Esophagus mucosa (tissue), 1 donor: ENCODE results near the gene CASP2. TPM values are rescaled to one million over a fixed set of nuclear protein-coding genes. Genes with fewer than 3 reads are reported as not detected.

ENCODE experiments used
- ATAC-seq: fragments of 200-7000 bp; cut with Tn5 transposase; one replicate; pipeline ENCODE4 v1.9.1; 2020
- total RNA-seq: library from RNA; stranded (reverse); gene quantifications from one replicate; pipeline ENCODE4 v1.2.4, GENCODE V29; 2023
- donor health status: DM: yes; HTN: yes; CAD: no.

Gene CASP2
- total RNA-seq, 1 donor from 2014 or later: 28.3 TPM

DNA sequence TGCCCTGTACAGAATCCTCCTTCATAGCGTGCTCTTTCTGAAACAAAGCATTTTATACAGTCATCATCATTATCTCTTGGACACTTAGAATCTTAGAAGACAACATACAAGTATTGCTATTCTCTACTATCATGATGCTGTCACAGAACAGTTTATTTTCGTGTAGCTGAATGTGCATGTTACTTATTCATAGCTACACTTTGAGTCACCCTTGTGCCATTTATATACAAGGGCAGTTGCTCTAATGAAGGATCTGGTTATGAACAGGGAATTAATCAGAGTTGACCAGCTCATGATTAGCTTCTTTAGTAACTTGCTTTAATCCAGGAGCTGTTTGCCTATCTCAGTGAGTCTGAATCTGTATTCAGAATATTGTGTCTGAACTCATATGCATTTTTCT is 11.2 kb downstream of the CASP2 start:
- ATAC-seq: no peak

DNA sequence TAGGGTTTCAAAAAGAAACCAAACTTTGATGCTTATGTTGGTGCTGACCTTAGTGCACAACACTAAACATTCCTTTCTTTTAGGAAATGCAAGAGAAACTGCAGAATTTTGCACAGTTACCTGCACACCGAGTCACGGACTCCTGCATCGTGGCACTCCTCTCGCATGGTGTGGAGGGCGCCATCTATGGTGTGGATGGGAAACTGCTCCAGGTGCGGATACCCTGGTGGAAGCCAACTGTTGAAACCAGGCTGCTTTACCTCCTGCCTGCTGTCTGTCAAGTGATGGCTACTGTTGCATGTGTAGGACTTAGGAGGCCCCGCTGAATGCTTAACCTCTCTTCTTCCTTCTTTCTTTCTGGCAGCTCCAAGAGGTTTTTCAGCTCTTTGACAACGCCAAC is 11.7 kb downstream of the CASP2 start:
- ATAC-seq: peak; percentile 75

DNA sequence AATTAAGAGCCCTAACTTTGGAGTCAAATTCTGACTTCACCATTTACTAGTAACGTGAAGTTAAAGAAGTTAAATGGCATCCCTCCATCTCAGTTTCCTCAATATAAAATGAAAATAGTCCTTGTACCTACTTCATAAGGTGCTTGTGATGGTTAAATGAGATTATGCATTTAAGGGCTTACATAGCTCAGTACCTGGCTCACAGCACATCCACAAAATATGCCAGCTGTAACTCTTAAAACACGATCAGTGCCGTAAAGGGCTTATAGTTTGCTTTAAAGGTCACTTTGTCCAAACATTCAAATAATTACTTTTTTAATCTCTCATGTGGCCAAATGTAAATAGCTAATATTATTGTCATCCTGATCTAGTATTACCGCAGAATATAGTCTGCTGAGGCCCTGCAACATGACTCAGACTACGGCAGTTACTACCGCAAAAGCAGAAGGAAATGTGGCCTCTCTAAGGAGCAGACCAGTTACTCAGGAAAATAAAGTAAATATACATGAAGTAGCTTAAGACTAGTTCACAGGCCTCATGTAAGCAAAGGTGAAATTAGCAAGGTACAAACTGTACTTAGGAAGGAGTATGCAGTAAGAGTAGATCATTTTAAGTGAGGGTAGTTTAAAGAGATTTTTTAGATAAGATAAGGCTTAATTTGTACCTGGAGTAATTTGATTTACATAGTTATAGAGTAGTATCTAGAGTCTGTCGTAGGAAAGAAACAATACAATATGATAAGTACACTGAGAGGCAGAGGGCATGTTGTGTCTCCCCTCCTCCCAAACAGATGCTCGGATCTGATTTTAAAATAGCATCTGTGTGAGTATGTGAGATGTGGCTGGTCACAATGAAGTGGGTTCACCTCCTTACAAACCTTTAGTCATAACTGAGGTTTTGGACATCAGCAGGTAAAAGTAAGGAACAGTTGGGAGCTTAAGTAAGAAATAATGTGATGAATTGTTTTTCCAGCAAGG is 13.1 kb downstream of the CASP2 start:
- ATAC-seq: no peak

DNA sequence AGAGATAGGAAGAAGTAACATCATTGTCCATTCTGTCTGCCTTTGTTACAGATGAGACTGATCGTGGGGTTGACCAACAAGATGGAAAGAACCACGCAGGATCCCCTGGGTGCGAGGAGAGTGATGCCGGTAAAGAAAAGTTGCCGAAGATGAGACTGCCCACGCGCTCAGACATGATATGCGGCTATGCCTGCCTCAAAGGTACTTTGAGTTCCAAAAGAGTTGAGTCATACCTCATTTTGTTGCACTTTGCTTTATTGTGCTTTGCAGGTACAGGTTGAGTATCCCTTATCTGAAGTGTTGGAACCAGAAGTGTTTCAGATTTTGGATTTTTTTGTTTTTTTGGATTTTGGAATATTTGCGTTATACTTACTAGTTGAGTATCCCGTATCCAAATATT is 15.6 kb downstream of the CASP2 start:
- ATAC-seq: peak; percentile 24

DNA sequence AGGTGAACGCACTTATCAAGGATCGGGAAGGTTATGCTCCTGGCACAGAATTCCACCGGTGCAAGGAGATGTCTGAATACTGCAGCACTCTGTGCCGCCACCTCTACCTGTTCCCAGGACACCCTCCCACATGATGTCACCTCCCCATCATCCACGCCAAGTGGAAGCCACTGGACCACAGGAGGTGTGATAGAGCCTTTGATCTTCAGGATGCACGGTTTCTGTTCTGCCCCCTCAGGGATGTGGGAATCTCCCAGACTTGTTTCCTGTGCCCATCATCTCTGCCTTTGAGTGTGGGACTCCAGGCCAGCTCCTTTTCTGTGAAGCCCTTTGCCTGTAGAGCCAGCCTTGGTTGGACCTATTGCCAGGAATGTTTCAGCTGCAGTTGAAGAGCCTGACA is 16.8 kb downstream of the CASP2 start:
- no peak for ATAC-seq

DNA sequence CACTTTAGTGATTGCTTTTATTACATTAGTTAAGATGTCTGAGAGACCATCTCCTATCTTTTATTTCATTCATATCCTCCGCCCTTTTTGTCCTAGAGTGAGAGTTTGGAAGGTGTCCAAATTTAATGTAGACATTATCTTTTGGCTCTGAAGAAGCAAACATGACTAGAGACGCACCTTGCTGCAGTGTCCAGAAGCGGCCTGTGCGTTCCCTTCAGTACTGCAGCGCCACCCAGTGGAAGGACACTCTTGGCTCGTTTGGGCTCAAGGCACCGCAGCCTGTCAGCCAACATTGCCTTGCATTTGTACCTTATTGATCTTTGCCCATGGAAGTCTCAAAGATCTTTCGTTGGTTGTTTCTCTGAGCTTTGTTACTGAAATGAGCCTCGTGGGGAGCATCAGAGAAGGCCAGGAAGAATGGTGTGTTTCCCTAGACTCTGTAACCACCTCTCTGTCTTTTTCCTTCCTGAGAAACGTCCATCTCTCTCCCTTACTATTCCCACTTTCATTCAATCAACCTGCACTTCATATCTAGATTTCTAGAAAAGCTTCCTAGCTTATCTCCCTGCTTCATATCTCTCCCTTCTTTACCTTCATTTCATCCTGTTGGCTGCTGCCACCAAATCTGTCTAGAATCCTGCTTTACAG is 17.4 kb downstream of the CASP2 start:
- ATAC-seq: peak; percentile 77

DNA sequence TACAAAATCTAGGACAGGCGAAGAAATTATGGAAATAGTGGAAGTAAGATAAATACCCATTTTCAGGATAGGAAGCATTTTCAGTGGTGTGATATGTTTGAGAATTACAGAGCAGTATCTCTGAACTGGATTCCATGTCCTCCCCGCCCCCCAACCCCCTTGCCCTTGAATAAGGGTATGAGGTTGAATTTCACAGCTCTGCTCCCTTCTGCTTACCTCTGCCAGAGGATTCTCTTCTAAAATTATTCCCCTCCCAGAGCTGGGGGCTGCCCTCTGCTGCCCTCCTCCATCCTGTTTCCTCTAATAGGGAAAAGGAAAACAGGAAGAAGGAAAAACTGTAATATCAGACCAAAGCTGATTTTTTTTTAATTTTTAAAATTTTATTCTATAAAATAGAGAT is 20.5 kb downstream of the CASP2 start:
- ATAC-seq: no peak

DNA sequence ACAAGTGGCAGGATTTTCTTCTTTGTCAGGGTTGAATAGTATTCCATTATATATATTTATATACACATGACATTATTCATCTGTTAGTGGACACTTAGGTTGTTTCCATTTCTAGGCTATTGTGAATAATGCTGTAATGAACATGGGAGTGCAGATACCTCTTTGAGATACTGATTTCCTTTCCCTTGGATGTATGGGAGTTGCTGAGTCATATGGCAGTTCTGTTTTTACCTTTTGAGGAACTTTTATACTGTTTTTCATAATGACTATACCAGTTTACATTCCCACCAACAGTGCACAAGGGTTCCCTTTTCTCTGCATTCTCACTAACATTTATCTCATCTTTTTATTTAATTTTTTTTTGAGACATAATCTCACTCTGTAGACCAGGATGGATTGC is 26.0 kb downstream of the CASP2 start:
- ATAC-seq: no peak

DNA sequence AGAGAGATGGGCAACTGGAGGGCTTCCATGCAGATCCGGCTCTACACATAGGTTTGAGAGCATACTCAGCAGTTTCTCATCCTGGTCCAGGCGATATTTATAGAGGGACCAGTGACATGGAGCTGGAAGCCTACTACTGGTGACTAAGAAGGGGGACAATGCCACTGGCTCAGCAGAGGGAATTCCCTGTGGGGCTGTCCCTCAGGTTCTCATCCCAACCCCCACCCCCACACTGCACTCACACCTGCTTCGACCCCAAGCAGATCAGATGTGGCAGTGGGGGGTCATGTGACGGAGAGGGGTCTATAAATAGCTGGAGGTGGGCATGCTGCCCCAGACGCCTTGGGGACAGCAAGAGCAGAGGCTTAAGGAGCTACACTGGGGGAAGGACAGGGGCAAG is 27.6 kb downstream of the CASP2 start, which contains the start of gene CLCN1:
Gene CLCN1 (plus strand): TSS at position 336 of the 400 bp plus-strand sequence. CDS start 102 bp downstream, outside the sequence.
- no peak for ATAC-seq

DNA sequence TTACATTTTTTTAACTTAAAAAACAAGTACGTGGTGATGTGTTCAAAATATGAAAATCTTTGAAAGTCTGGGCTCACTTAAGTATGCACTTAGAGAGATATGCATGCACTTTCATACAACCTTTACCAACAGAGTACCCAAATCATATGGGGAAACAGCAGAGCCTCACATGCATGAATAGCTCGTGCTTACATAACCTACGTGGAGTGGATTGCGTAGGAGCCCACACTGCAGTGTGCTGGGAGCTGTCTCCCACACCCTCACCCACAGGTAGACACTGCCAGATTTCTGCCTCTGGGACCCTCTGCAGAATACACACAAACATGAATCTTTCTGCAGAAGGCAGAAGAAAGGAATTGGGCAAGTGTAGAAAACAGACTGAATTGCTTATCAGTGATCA is 28.3 kb downstream of the CASP2 start:
- no peak for ATAC-seq

DNA sequence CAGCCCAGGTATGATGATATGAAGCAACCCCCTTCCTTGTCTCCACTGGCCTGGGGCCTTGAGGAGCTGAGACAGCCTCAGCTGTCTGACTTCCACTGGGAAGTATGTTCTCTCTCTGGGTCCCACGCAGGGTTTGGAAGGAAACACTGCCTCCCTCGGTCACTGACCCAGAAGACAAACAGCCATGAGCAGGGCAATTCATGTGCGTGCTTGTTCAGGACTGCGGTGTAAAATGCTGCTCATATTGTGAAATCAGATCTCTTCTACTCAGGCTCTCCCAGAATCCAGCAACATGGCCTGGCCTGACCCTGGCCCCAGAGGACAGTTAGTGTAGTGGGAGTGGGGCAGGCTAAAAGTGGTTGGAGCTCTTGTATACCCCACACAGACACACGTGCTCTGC is 30.5 kb downstream of the CASP2 start:
- ATAC-seq: peak; percentile 93

DNA sequence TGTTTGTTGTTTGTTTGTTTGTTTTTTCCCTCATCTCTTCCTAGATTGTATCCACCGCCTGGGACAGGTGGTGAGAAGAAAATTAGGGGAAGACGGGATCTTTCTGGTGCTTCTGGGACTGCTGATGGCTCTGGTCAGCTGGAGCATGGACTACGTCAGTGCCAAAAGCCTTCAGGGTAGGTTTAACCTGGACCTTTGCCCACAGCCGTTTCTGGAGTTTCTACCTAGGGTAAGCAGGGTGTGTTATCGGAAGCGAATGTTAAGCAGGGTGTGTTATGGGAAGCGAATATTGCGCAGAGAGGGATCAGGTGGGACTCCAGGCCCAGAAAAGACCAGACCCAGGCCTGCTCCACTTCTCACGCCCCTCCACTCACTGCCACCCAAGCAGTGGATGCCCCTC is 32.5 kb downstream of the CASP2 start:
- no peak for ATAC-seq

DNA sequence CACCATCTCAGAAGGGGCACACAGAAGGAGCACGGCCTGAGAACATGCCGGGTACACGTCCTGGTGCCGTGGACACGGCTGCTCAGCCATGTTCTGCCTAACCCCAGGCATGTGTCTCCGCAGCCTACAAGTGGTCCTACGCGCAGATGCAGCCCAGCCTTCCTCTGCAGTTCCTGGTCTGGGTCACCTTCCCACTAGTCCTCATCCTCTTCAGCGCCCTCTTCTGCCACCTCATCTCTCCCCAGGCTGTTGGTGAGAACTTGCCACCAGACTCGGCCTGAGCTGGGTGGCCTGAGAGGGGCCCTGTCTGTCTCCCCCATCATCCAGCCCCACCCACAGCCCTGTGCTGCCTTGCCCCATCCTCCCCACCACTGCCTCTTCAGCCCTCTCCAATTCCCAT is 33.1 kb downstream of the CASP2 start:
- no peak for ATAC-seq

DNA sequence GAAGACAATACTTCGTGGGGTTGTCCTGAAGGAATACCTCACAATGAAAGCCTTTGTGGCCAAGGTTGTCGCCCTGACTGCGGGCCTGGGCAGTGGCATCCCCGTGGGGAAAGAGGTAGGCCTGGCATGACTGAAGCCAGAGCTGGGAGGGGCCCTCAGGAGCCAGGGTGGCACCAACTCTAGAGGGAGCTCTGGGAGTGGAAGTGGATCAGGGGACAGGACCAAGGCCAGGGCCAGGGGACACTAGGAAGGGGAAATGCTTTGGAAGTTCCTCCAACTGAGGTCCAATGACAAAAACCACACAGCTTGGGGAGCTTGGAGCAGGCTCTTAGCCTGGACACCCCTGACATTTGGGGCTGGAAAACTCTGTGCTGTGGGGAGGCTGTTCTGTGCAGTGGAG is 33.6 kb downstream of the CASP2 start:
- ATAC-seq: peak; percentile 44

DNA sequence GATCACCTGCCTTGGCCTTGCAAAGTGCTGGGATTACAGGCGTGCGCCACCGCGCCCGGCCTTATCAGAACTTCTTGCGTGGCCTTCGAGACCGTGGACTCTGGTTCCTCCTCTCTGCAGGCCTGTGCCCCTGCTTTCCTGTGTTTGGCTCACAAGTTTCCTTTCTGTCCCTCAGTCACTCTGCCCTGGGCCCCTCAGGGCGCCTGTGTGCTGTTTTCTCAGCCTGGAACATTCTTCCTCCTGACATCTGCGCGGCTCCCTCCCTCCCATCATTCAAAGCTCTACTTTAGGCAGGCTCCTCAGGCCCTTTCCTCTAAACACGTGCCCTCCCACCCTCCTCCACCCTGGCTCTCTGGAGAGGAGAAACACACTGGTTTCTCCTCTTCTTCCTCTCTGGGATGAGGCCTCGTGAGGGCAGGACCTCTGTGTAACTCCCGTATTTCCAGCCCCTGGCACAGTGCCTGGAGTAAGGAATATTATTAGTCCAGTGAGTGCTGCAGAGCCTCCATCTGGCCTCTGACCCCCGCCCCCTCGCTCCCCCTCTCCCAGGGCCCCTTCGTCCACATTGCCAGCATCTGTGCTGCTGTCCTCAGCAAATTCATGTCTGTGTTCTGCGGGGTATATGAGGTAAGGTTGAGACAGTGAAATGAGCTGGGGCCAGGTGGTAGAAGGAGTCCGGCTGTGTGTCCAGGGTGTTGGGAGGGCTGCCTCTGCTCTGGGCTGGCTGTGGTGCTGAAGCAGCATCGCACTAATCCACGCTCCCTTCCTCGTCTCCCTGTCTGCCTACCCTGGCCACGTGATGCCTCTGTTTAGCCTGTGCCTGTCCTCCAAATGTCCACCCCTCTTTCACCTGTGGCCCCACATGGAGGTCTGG is 34.8 kb downstream of the CASP2 start:
- ATAC-seq: no peak

DNA sequence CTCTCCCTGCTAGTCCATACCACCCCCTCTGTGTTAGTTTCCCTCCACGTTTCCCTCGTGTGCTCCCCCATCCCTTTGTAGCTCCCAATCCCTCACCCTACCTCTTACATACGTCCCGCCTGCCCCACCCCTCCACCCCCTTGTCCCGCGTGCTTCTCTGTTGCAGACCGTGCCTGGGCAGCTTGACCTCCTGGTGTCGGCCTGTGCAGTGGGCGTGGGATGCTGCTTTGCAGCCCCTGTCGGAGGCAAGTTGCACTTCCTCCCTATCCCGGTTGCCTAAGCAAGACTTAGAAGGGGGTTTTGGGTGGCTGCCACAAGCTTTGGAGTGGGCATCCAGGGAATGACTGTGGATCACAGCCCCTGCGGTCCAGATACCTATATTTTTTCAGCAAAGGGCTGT is 35.5 kb downstream of the CASP2 start:
- ATAC-seq: no peak

DNA sequence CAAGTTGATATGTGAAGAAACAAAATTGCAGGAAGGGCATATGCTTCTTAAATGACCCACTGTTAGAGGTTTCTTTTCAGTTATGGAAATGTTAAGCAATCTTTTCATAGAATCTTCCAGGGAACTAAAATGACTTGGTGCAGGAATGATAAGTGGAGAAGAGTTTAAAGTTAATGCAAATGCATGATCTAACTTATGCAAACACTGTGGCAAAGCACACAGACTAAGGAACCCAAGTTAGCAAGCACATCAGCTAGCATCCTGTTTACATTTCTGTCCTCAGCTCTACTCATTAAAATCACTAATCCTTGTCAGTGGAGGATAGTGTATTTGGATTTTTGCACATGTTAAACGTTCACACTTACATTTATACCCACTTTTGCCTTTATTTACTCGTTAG is 37.1 kb downstream of the CASP2 start:
- ATAC-seq: no peak

DNA sequence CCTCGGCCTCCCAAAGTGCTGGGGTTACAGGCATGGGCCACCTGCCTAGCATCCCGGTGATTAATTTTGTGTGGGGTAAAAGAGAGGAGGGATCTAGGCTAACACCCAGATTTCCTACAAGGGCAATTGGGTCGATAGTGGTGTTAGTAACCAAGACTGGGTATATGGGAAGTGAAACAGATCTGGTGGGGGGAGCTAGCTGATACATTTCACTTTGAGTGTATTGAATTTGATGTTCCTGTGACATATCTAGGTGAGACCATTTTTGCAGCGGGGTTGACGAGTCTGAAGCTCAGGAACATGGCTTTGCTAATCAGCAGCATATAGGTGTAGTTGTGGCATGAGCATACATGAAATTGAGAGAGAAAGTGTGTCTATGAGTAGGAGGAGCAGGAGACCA is 39.8 kb downstream of the CASP2 start:
- ATAC-seq: no peak

DNA sequence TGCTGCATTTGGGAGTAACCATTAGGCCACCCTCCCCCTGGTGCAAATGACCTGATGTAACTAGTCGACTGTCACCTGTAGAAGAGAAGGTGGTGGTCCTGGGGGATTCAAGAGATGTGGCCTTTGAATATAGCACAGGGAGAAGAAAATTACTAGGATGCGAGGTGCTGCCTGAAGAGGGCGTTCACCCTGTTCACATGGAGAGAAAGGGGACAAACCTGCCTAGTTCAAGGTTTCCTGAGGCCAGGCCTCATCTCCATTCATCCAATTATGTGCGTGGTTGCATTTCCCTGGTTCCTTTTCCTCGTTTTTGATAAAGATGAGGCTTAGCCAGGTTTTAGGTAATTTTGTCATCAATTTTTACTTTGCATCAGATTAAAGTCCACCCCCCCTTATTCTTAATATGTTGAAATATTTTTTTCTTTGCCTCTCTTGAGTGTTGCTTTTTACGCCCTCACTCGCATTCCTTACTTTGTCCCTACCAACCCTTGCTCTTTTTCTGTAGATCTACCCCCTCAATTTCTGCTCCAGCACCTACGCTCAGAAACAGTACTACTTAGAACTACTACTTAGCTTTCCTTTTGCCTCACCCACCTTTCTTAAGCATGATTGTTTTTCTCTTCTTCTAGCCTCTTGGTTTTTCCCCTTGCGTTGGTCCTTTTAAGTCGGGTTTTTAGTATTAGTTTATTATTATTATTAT is 41.5 kb downstream of the CASP2 start:
- ATAC-seq: no peak

DNA sequence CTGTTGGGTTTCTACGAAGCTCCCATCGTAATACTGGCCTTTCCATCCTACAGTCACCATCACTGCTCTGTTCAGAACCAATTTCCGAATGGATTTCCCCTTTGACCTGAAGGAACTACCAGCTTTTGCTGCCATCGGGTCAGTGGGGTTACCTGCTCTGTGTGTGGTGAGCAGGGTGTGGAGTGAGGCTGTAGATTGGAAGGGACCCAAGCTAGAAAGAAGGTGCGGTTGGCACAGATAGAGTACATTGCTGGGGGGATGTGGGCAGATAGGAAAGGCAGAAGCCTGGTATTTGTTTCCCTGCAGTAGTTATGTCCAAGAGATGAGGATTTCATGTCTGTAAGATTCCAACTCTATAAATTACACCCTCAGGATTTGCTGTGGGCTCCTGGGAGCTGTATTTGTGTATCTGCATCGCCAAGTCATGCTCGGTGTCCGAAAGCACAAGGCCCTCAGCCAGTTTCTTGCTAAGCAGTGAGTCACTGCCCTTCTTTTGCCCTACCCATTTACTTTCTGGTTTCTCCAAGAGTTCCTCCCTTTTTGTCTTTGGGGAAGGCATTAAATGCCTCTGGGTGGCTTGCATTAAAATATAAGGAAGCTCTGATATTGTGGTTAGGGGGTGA is 43.1 kb downstream of the CASP2 start:
- peak; percentile 96 for ATAC-seq

DNA sequence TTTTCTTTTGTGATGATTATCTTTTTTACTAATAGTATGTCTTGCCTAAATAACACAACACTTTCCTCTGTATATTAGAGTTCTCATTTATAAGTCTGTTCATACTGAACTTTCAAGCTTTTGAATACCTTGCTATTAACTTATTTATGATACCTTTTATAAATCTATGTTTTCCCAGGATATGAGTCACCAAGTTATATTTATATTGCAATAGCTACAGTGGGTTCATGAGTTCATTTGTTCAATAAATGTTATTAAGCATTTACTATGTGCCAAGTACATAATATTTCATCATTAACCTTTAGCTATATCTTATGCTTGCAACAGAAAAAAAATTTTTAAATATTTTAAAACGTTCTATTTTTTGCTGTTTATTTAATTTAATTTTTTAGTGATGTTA is 46.1 kb downstream of the CASP2 start:
- ATAC-seq: no peak

DNA sequence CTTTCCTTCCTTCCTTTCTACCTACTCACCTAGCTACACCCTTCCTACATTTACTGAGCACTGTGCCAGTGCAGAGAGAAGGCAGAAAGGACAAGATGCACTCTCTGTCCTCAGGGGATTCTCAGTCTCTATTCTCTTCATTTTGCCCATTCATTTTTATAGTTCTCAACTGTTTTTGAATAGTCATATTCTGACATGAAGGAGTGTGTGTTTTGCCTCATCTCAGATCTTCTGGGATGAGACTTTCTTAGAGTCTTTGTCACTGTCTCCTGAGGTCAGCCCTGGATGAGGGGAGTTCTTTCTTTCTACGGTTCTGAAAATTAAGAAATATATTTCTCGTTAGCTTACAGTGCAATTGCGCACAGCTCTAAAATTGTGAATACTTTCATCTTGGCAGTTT is 49.1 kb downstream of the CASP2 start:
- ATAC-seq: no peak
